Mucosa of stomach (tissue), 1 donor: ENCODE data around the gene TAF11L12.
"Not testable (repeated sequence)": the region's sequence is repeated elsewhere in the genome, so short reads cannot be mapped to it uniquely, and the experiment has no call there.

ENCODE experiments used
- H3K27me3 ChIP-seq: one replicate; pipeline ENCODE4 v1.7.0; 2013; ENCODE audit warnings: mild to moderate bottlenecking, low read length; ENCODE audit not compliant: control insufficient read depth, insufficient read depth
- H3K36me3 ChIP-seq: one replicate; pipeline ENCODE4 v1.7.0; 2013; ENCODE audit warnings: low read length; ENCODE audit not compliant: control insufficient read depth, insufficient read depth
- H3K4me1 ChIP-seq: one replicate; pipeline ENCODE4 v1.7.0; 2013; ENCODE audit warnings: mild to moderate bottlenecking, low read length; ENCODE audit not compliant: control insufficient read depth, insufficient read depth
- H3K4me3 ChIP-seq: one replicate; pipeline ENCODE4 v1.7.0; 2013; ENCODE audit warnings: low read length
- H3K9ac ChIP-seq: one replicate; pipeline ENCODE4 v1.7.0; 2013; ENCODE audit warnings: mild to moderate bottlenecking, low read length, moderate library complexity
- H3K9me3 ChIP-seq: one replicate; pipeline ENCODE4 v1.7.0; 2013; ENCODE audit warnings: mild to moderate bottlenecking, low read length, moderate library complexity; ENCODE audit not compliant: control insufficient read depth
- donor health status: Pancreatic carcinoma.

The TAF11L12 gene

DNA sequence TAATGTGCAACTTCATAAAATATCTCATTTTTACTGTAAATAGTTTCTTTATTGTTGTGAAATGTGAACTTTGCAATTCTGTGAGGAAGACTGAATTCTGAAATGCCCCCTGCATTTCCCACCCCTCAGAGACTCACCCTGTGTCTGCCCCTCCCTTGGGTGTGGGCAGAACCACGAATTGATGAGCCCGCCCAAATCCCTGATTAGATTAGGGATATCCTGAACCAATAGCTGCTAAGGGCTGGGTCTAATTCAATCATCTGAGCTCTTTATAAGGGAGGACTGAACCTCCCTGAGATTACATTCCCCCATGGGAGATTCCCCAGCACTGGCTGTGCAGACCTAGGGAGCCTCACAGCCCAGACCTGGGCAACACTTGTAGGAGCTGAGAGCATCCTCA, at the start of gene TAF11L12:
TAF11L12 (plus strand) TSS at position 301 of the 400 bp plus-strand sequence.
- not testable (repeated sequence) for H3K27me3 ChIP-seq, H3K4me1 ChIP-seq, H3K36me3 ChIP-seq, H3K4me3 ChIP-seq, H3K9ac ChIP-seq, H3K9me3 ChIP-seq

DNA sequence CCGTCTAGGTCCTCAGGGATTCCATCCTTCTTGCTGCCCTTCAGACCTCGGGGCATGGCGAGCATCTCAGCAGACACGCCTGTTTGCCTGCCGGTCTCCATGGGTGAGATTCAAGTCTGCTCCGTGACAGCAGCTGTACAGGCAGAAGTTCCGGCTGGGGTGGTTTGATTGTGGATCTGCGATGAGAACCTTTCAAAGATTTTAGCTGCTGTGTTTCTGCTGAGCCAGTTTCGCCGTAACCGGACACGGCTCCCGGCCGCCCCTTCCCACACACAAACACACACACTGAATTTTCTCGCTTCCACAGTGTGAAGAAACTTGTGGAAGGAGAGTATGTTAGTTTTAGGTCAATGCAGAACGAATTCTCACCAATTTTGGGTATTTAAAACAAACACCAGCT, 24.5 kb upstream of the TAF11L12 start, which contains the start of gene TAF11L7:
TAF11L7 (minus strand) TSS at position 101 of the 400 bp plus-strand sequence.
- H3K4me1 ChIP-seq, H3K36me3 ChIP-seq, H3K4me3 ChIP-seq, H3K9me3 ChIP-seq, H3K27me3 ChIP-seq, H3K9ac ChIP-seq: not testable (repeated sequence)

DNA sequence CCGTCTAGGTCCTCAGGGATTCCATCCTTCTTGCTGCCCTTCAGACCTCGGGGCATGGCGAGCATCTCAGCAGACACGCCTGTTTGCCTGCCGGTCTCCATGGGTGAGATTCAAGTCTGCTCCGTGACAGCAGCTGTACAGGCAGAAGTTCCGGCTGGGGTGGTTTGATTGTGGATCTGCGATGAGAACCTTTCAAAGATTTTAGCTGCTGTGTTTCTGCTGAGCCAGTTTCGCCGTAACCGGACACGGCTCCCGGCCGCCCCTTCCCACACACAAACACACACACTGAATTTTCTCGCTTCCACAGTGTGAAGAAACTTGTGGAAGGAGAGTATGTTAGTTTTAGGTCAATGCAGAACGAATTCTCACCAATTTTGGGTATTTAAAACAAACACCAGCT, 19.3 kb upstream of the TAF11L12 start, which contains the start of gene TAF11L8:
TAF11L8 (minus strand) TSS at position 101 of the 400 bp plus-strand sequence.
- not testable (repeated sequence) for H3K4me3 ChIP-seq, H3K9me3 ChIP-seq, H3K4me1 ChIP-seq, H3K36me3 ChIP-seq, H3K27me3 ChIP-seq, H3K9ac ChIP-seq

DNA sequence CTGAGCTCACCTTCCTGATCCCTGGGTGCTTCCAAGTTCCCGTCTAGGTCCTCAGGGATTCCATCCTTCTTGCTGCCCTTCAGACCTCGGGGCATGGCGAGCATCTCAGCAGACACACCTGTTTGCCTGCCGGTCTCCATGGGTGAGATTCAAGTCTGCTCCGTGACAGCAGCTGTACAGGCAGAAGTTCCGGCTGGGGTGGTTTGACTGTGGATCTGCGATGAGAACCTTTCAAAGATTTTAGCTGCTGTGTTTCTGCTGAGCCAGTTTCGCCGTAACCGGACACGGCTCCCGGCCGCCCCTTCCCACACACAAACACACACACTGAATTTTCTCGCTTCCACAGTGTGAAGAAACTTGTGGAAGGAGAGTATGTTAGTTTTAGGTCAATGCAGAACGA, 15.9 kb upstream of the TAF11L12 start, which contains the start of gene TAF11L9:
TAF11L9 (minus strand) TSS at position 140 of the 400 bp plus-strand sequence.
- H3K4me3 ChIP-seq, H3K36me3 ChIP-seq, H3K27me3 ChIP-seq, H3K9ac ChIP-seq, H3K9me3 ChIP-seq, H3K4me1 ChIP-seq: not testable (repeated sequence)

DNA sequence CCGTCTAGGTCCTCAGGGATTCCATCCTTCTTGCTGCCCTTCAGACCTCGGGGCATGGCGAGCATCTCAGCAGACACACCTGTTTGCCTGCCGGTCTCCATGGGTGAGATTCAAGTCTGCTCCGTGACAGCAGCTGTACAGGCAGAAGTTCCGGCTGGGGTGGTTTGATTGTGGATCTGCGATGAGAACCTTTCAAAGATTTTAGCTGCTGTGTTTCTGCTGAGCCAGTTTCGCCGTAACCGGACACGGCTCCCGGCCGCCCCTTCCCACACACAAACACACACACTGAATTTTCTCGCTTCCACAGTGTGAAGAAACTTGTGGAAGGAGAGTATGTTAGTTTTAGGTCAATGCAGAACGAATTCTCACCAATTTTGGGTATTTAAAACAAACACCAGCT, 12.5 kb upstream of the TAF11L12 start, which contains the start of gene TAF11L10:
TAF11L10 (minus strand) TSS at position 101 of the 400 bp plus-strand sequence.
- not testable (repeated sequence) for H3K9ac ChIP-seq, H3K36me3 ChIP-seq, H3K27me3 ChIP-seq, H3K4me1 ChIP-seq, H3K4me3 ChIP-seq, H3K9me3 ChIP-seq

DNA sequence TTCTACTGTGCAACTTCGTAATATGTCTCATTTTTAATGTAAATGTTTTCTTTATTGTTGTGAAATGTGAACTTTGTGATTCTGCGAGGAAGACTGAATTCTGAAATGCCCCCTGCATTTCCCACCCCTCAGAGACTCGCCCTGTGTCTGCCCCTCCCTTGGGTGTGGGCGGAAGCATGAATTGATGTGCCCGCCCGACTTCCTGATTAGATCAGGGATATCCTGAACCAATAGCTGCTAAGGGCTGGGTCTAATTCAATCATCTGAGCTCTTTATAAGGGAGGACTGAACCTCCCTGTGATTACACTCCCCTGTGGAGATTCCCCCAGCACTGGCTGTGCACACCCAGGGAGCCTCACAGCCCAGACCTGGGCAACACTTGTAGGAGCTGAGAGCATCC, 6.3 kb upstream of the TAF11L12 start, which contains the start of gene TAF11L11:
TAF11L11 (plus strand) TSS at position 304 of the 400 bp plus-strand sequence.
- not testable (repeated sequence) for H3K9me3 ChIP-seq, H3K27me3 ChIP-seq, H3K4me3 ChIP-seq, H3K4me1 ChIP-seq, H3K9ac ChIP-seq, H3K36me3 ChIP-seq

DNA sequence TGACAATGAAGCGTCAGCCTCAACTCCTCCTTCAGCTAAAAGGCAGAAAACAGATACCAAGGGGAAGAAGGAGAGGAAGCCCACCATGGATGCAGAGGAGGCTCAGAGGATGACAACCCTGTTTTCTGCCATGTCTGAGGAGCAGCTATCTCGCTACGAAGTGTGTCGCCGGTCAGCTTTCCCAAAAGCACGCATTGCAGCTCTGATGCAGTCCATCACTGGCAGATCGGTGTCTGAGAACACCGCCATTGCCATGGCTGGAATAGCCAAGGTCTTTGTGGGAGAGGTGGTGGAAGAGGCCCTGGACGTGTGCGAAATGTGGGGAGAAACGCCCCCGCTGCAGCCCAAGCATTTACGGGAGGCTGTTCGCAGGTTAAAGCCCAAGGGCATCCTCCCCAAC, 5.2 kb upstream of the TAF11L12 start:
- H3K9me3 ChIP-seq, result no peaks in the 10 kb centered on the region
- H3K27me3 ChIP-seq, result no peaks in the 10 kb centered on the region
- no peaks in the 10 kb centered on the region for H3K4me1 ChIP-seq
- H3K4me3 ChIP-seq, result no peak overlapping the region
- H3K36me3 ChIP-seq, result no peaks in the 10 kb centered on the region
- no peak overlapping the region for H3K9ac ChIP-seq

DNA sequence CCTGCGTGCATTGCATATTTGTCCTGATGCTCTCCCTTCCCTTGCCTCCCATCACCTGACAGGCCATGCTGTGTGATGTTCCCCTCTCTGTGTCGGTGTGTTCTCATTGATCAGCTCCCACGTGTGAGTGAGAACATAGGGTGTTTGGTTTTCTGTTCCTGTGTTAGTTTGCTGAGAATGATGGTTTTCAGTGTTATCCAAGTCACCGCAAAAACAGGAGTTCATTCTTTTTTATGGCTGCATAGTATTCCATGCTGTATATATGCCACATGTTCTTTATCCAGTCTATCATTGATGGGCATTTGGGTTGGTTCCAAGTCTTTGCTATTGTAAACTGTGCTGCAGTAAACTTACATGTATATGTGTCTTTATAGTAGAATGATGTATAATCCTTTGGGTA, 2.7 kb upstream of the TAF11L12 start:
- H3K9me3 ChIP-seq, H3K9ac ChIP-seq, H3K4me3 ChIP-seq, H3K4me1 ChIP-seq, H3K36me3 ChIP-seq, H3K27me3 ChIP-seq: not testable (repeated sequence)

DNA sequence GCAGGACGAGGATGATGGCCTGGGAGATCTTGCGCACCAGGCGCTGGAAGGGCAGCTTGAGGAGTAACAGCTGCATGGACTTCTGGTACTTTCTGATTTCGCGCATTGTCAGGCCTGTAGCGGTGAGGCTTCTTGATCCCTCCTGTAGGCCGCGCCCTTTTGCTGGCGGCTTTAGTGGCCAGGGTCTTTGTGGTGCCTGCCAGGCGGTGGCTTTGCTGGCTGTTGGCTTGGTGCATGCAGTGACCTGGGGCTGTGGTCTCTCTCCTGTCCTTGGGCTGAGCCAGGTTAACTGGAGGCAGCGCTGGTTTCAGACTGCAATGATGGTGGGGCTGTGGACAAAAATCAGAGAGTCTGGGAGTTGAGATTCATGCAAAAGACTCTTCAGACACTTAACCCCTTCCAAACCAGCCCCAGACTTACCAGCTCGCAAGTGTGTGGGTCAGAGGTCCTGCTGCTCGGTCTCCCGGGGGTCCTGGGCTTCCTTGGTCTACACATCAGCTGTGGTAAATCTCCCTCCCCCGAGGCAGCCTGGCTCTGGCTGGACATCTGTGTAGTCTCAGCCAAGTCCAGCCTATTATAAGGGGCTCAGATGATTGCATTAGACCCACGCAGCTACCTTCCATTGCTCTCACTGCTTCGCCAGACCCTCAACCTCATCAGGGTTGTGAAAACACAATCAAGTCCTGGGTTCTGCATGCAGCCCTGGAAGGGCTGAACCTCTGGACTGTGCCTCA, 4.8 kb downstream of the TAF11L12 start:
- Histone ChIP-seq H3K9me3 (no peaks in the 10 kb centered on the region), H3K4me3 (no peak overlapping the region), H3K27me3 (no peaks in the 10 kb centered on the region), H3K36me3 (no peaks in the 10 kb centered on the region), H3K4me1 (no peaks in the 10 kb centered on the region), H3K9ac (no peak overlapping the region)

DNA sequence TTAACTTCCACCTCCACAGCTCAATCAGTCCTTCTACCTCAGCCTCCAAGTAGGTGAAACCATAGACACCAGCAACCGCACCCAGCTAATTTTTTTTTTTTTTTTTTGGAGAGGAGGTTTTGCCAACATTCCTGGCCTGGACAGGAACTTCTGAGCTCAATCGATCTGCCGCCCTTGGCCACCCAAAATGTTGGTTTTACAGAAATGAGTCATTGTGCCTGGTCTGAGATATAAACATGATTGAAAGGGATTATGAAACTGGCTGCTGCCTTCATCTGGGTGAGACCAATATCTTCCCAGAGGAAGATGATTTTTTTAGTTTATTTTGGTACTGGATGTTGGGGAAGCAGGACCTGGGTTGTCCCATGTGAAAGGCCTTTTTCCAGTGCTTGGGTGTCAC, 9.2 kb downstream of the TAF11L12 start:
- H3K9me3 ChIP-seq, result no peaks in the 10 kb centered on the region
- H3K4me1 ChIP-seq, result no peaks in the 10 kb centered on the region
- H3K27me3 ChIP-seq, result no peaks in the 10 kb centered on the region
- H3K9ac ChIP-seq, result no peak overlapping the region
- H3K36me3 ChIP-seq, result no peaks in the 10 kb centered on the region
- H3K4me3 ChIP-seq, result no peak overlapping the region

DNA sequence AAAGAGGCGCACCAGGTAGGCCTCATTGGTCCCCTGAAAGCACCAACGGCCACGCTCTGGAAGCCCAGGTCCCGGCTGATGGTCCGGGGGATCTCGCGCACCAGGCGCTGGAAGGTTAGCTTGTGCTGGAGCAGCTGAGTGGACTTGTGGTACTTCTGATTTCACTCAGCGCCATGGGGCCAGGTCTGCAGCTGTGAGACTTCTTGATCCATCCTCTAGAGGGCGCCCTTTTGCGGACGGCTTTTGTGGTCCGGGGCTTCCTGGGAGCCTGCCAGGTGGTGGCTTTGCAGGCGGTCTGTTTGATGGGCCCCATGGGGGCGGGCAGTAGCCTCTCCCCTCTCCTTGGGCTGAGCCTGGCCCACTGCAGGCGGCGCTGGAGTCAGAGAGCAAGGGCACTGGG, 10.4 kb downstream of the TAF11L12 start:
- no peak overlapping the region for H3K9ac ChIP-seq
- no peaks in the 10 kb centered on the region for H3K27me3 ChIP-seq
- H3K36me3 ChIP-seq, result no peaks in the 10 kb centered on the region
- H3K4me1 ChIP-seq, result no peaks in the 10 kb centered on the region
- no peaks in the 10 kb centered on the region for H3K9me3 ChIP-seq
- no peak overlapping the region for H3K4me3 ChIP-seq

DNA sequence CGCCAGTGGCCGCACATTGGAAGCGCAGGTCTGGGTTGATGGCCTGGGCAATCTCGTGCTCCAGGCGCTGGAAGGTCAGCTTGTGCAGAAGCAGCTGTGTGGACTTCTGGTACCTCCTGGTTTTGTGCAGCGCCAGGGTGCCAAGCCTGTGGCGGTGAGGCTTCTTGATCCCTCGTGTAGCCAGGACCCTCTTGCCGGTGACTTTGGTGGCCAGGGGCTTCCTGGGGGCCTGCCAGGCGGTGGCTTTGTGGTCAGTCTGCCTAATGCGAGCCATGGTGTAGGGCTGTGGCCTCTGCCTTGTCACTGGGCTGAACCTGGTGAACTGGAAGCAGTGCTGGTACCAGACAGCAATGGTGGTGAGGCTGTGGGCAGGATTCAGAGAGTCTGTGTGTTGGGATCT, 15.5 kb downstream of the TAF11L12 start:
- no peaks in the 10 kb centered on the region for H3K4me1 ChIP-seq
- H3K27me3 ChIP-seq, result no peaks in the 10 kb centered on the region
- H3K4me3 ChIP-seq, result no peak overlapping the region
- H3K9me3 ChIP-seq, result no peaks in the 10 kb centered on the region
- no peaks in the 10 kb centered on the region for H3K36me3 ChIP-seq
- no peak overlapping the region for H3K9ac ChIP-seq

DNA sequence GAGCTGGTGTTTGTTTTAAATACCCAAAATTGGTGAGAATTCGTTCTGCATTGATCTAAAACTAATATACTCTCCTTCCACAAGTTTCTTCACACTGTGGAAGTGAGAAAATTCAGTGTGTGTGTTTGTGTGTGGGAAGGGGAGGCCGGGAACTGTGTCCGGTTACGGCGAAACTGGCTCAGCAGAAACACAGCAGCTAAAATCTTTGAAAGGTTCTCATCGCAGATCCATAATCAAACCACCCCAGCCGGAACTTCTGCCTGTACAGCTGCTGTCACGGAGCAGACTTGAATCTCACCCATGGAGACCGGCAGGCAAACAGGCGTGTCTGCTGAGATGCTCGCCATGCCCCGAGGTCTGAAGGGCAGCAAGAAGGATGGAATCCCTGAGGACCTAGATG, 21.6 kb downstream of the TAF11L12 start, which contains the start of gene TAF11L13:
TAF11L13 (plus strand) TSS at position 301 of the 400 bp plus-strand sequence.
- not testable (repeated sequence) for H3K36me3 ChIP-seq, H3K9me3 ChIP-seq, H3K4me3 ChIP-seq

More for the DNA sequence above, 21.6 kb downstream of the TAF11L12 start, which contains the start of gene TAF11L13:
- H3K9ac ChIP-seq, H3K4me1 ChIP-seq, H3K27me3 ChIP-seq: not testable (repeated sequence)
